Epithelial cell of proximal tubule (primary cell): Measurements from ENCODE around the gene TRIM23. TPM values are rescaled to one million over a fixed set of nuclear protein-coding genes. Genes with fewer than 3 reads are reported as not detected.
"Not testable (repeated sequence)": the region's sequence is repeated elsewhere in the genome, so short reads cannot be mapped to it uniquely, and the experiment has no call there.

Experiments
- DNase-seq: peaks from one replicate; pipeline ENCODE4 v3.0.0-alpha.2; 2011; ENCODE audit warnings: low read depth
- H3K4me3 ChIP-seq: 2 replicates; pipeline ENCODE4 v1.5.1; 2011; ENCODE audit warnings: low read depth, mild to moderate bottlenecking, low read length
- total RNA-seq: library from RNA; depleted of rRNA; stranded (reverse); fragments of >200 nt; gene quantifications from 2 replicates; pipeline ENCODE4 v1.2.3, GENCODE V29; 2015
- TF ChIP-seq, protein P1 (sequence below): conservative IDR thresholded peaks from 2 replicates; pipeline ENCODE4 v1.5.1; 2012; ENCODE audit warnings: low read depth, mild to moderate bottlenecking, low read length

TRIM23 gene
- total RNA-seq, 1 donor from 2014 or later: 6.3 TPM

DNA sequence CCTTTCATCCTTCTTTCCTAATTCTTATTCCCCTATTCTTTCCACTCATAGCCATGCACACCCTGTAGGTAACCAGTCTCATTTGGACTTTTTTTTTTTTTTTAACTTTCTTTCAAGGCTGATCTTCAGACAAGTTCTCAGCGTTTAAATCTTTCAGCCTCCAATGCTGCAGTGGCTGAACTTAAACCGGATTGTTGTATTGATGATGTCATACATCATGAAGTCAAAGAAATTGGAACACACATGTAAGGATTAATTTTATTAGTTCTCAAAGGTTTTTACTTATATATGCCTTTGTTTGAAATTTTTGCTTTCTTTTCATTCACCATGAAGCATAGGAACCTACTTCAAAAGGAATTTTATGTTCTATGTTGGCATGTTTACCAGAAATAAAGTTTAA lies 22.8 kb upstream of the TRIM23 start:
- DNase-seq: no peak
- no peak overlapping the region for H3K4me3 ChIP-seq
- TF ChIP-seq, protein P1, sequence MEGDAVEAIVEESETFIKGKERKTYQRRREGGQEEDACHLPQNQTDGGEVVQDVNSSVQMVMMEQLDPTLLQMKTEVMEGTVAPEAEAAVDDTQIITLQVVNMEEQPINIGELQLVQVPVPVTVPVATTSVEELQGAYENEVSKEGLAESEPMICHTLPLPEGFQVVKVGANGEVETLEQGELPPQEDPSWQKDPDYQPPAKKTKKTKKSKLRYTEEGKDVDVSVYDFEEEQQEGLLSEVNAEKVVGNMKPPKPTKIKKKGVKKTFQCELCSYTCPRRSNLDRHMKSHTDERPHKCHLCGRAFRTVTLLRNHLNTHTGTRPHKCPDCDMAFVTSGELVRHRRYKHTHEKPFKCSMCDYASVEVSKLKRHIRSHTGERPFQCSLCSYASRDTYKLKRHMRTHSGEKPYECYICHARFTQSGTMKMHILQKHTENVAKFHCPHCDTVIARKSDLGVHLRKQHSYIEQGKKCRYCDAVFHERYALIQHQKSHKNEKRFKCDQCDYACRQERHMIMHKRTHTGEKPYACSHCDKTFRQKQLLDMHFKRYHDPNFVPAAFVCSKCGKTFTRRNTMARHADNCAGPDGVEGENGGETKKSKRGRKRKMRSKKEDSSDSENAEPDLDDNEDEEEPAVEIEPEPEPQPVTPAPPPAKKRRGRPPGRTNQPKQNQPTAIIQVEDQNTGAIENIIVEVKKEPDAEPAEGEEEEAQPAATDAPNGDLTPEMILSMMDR: no peak

DNA sequence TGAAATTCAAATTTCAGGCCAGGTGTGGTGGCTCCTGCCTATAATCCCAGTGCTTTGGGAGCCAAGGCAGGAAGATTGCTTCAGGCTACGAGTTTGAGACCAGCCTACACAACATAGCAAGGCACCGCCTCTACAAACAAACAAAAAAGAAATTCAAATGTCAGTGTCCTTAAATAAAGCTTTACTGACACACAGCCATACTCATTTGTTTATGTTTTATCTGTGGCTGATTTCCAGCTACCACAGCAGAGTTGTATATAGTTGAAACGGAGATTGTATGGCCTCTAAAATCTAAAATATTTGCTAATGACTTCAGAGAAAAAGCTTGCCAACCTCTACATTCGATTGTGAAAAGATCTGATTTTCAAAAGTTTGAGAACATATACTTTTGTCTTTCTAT lies 16.1 kb upstream of the TRIM23 start:
- TF ChIP-seq, protein P1: no peak
- DNase-seq: no peak
- no peak overlapping the region for H3K4me3 ChIP-seq

DNA sequence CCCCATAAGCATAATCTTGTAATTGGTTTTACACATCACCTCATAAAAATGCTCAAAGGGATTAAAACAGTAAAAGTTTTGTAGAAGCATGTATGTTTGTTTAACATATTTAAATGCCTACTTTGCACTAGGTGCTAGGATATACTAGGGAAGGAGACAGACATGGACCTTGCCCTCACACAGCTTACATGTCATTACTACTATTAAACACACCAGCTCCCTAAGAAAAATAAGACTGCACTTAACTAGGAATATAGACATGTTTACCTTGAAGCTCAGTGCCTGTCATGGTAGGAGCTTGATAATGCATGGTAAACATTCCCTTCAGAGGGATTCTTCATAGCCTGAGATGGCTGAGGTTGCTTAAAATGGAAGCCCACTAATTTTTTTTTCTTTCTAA lies 6.8 kb upstream of the TRIM23 start:
- TF ChIP-seq, protein P1: no peak
- no peak for DNase-seq
- H3K4me3 ChIP-seq: no peak overlapping the region

DNA sequence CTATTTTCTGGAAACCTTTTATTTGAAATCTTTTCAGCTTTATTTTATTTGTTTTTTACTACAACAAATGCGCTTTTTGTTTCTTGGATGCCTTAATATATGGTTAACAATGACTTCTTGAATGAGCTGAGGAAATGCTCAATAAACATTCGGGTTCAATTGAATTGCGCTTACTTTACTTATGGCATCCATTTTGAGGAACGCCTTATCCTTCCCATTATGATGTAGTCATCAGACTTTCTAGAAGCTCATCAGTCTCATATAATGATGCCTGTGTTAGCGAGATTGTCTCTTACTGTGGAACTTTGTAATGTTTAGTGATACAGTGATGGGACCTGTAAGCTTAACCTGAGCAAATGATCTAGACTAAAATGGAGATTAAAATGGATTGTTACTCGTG lies 1.6 kb upstream of the TRIM23 start:
- TF ChIP-seq, protein P1: no peak
- no peak for DNase-seq
- H3K4me3 ChIP-seq: peak overlapping the region; percentile 94

DNA sequence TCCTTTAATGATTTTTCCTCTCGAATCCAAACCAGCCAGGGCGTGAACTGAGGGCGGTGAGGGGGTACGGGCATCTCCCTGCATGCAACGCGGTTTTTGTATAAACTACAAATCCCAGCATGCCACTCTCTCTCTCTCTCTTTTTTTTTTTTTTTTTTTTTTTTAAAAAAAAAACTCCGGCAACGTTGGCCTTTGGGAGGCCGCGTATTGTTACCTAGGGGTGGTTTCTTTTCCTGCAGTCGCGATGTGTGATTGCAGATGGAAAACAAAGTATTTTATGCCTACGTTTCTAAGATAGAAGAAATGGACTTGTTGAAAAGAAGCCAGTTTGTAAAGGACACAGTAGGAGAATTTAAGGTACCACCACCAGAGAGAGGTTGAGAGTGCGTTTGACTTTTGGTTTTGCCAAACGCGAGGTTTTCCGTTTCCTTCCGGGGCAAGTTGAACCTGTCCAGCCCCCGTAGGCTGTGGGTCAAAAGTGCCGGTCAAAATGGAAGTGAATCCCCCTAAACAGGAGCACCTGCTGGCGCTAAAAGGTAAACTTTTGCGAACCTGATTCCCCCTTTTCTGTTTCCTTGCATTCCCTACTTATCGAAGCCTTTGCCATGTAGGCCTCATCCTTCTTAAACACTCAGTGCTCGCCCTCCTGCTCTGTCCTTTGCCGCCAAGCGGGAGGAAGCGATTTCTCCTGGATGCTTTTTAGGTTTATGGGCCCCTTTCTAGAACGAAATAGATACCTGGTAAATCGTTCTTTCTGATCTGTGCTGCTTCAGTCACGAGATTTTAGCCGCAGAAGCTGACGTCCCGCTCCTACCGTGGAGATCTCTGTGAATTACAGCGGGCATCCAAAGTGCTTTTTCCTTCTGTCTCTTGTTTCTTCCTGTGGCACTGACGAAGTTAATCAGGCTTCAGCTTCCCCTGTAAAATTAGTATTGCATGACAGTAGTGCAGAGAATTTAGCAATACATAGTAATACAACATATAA lies 730 bp upstream of the TRIM23 start, which contains the start of the genes SHLD3 and TRAPPC13:
Gene SHLD3, plus strand, starts transcription at position 457 of the 985 bp plus-strand sequence. CDS start 4,561 bp downstream, outside the sequence.
Gene TRAPPC13, plus strand, starts transcription at position 457 of the 985 bp plus-strand sequence. Its CDS starts 34 bp downstream, at position 491.
- peak; percentile 74 for DNase-seq
- TF ChIP-seq, protein P1: no peak
- peak within 1 kb of the TSS; percentile 94 for H3K4me3 ChIP-seq

DNA sequence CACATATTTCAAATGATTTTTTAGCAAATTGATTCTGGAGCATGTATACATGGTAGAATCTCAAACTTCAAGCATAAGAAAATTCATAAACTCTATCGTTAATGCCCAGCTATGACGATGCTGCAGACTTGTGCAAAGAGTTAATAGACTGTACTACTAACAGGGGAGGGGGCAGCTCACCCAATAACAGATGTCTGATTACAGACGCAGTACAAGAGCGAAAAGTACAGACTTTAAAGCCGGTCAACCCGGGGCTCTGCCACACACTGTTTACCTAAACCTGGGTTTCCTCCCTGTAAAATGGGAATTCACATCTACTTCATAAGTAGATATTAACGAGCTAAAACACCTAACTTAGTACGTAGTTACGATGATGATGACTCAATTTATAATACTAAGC lies 651 bp downstream of the TRIM23 start:
- no peak for DNase-seq
- H3K4me3 ChIP-seq: peak overlapping the region; percentile 94
- TF ChIP-seq, protein P1: no peak

DNA sequence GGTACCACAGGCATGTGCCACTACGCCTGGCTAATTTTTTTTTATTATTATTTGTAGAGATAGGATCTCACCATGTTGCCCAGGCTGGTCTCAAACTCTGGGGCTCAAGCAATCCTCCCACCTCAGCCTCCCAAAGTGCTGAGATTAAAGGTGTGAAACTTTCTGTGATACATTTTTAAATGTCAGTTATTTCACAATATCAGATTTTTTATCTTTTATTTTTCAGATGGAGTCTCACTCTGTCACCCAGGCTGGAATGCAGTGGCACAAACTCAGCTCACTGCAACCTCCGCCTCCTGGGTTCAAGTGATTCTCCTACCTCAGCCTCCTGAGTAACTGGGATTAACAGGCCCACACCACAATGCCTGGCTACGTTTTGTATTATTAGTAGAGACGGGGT lies 2.2 kb downstream of the TRIM23 start:
- H3K4me3 ChIP-seq, DNase-seq: not testable (repeated sequence)
